Epidermal melanocyte (primary cell): ENCODE results near the gene NBPF1.
A peak's percentile ranks its signal among the peaks of the same experiment; 100 is the strongest.
"Not testable (repeated sequence)": the region's sequence is repeated elsewhere in the genome, so short reads cannot be mapped to it uniquely, and the experiment has no call there.

Source experiments
- DNase-seq: peaks from one replicate; pipeline ENCODE4 v3.0.0; 2011; ENCODE audit warnings: low spot score; ENCODE audit not compliant: insufficient read length

The NBPF1 gene

GRCh38 chr1:16516694-16517410 is 96.5 kb downstream of the NBPF1 start:
- DNase-seq, result not testable (repeated sequence)

DNA sequence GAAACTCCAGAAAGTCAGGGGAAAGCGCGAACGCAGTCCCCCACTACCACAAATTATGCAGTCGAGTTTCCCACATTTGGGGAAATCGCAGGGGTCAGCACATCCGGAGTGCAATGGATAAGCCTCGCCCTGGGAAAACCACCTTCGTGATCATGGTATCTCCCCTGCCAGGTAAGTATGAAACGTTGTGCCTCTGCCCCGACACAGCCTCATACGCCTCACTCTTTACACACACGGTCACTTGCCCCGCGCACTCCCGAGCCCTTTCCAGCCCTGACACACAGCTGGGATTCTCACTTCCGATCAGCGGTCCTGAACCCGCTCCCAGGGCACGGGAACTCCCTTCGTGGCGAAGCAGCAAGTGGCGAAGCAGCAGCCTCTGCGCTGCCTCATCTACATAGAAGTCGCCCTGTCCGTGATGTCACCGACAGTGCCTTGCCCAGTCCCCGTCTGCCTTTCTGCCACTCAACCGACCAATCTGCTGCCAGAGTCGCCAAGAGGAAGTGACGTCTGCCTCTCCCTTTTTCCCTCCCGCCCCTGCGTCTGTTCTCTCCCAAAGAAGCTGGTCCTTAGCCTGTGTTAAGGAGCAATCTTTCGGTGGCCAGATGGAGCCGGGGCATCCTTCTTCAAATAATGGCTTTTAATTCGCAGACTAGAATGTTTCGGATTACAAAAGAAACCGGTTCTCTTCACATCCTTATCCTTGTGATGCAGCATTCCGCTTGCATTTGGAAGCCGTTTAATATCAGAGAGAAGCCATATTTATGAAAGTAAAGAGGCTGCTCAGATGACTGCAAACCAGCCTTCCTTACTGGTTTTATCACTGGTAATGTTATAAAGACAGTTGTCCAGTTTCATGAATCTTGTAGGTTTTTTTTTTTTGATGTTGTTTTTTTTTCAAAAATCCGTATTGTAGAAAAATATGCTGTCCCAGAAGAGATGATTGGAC is 99.0 kb downstream of the NBPF1 start, which contains the start of gene RNU1-1:
TSS of gene RNU1-1 (minus strand) at position 179 of the 949 bp plus-strand sequence.
- DNase-seq, result not testable (repeated sequence)

DNA sequence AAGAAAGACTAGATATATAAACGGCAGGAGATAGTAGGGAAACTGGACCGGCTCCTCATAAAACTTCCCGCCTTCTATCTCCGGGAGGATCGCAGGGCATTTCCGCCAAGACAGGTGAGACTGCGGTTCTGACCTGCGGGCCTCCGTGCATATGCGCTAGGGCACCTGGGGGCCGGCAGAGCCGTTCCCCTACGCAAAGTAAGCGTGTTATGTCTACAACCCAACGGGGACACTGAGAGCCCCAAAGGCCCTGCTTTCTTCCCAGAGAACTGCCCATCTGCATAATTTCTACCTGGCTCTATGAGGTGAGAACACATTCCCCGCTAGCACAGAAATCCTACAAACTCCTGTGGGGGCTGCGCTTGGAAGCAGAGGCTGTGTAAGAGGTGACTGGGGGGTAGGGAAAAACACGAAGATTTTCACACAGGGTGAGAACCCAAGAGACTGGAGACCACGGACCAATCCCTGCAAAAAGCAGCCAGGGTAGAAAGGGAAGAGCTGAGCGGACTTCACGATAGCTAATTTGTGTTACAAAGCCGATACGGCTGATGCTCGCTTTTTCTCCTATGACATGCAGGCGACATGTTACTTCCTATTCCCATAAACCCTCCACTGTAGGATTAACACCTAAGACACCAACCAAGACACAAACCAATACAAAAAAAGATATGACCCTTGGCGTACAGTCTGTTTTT is 99.8 kb downstream of the NBPF1 start:
- DNase-seq, result peak; percentile 29

GRCh38 chr1:16512624-16513411 is 100.5 kb downstream of the NBPF1 start:
- DNase-seq, result not testable (repeated sequence)
